ENCODE results near the gene COX7A2L. TPM values are rescaled to one million over a fixed set of nuclear protein-coding genes. Genes with fewer than 3 reads are reported as not detected.

The COX7A2L gene
- total RNA-seq, 4 donors from 2014 or later, result 46.6 to 196 (median 126) TPM

DNA sequence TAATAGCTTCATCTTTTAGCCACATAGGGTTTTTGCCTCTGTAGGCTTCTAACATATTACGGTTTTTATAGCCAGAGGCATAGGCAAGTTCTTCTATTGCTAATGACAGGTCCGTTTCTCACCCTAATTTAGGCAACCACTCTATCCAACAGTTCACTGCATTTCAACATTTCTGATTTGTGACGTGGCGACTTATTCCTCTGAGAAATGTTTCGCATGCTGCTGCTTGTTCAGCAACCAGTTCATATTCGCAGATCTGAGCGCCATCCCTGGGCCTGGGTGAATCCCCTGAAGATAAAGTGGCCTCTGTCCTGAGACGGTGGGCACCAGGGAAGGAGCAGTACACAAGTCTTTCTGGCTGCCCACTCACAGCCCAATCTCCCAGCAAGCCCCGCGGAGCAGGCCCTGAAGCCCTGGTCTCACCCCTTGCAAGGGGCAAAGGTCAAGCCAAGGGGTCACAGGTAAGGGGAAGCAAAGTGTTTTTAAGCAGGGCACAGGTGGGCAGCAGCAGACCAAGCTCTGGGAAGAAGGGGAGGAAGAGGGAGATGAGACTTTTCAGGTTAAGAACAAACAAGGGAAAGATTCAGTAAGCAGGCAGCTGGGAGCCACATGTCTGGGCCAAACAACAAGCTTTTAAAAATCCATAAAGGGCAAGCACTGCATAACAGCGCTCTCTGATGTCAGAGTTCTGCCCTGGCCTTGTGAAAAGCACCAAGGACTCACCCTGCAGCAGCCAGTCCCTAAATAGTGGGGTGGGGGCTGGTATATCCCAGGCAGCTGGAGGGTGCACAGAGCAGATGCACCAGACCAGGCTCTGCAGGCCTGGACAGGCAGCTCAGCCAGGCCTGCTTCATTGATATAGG, 10.8 kb upstream of the COX7A2L start:
- Histone ChIP-seq H3K4me3 (no peak overlapping the region), H3K9me3 (no peaks in the 10 kb centered on the region), H3K27ac (no peak overlapping the region), H3K36me3 (no peaks in the 10 kb centered on the region), H3K27me3 (no peaks in the 10 kb centered on the region), H3K4me1 (no peaks in the 10 kb centered on the region)
- intact Hi-C loops (cut with DNase I; ENCODE audit: low total_unique reads), result no loop called here
- no peak for DNase-seq
- TF ChIP-seq POLR2A (IDR thresholded peaks at IDR 0.05) (no peak), CTCF (IDR thresholded peaks at IDR 0.05) (no peak)

DNA sequence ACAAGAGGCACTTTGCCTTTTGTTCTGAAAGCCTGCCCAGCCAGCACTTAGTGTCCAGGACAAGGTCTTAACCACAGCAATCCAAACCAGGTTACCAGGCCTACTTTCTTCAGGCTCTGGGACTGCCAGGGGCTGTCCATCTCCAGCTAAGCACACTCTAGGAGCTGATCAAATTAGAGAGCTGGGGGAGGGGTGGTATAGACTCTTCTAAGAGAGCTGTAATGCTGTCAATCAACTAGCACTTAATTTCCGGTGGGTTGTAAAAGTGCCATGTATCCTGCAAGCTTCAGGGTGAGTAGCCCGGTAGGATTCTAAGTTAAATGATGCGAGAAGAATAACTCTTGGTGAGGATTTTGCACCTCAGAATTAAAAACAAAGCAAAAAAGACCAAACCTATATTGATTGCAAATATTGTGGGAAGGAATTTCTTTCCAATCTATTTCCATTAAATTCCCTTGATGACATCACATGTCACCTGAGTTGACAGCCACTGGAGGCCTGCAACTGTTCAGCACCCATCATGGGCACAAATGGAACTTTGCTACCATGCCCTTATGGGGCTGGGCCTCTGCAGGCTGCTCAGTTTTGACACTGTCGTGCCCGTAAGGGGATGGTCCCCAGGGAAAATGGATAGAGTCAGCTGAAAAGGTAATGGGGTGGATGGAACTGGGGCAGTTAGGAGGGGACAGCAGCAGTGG, 8.7 kb upstream of the COX7A2L start:
- intact Hi-C loops (cut with DNase I; ENCODE audit: low total_unique reads), result loop anchor here (10.0 kb wide), 1 partner anchor 275 kb away; no protein-coding TSS in a partner anchor
- TF ChIP-seq POLR2A (IDR thresholded peaks at IDR 0.05), result no peak
- no peak for TF ChIP-seq CTCF (IDR thresholded peaks at IDR 0.05)
- Histone ChIP-seq H3K4me3 (no peak overlapping the region), H3K27ac (no peak overlapping the region), H3K9me3 (no peaks in the 10 kb centered on the region), H3K27me3 (no peaks in the 10 kb centered on the region), H3K36me3 (no peaks in the 10 kb centered on the region), H3K4me1 (no peaks in the 10 kb centered on the region)
- DNase-seq, result no peak

DNA sequence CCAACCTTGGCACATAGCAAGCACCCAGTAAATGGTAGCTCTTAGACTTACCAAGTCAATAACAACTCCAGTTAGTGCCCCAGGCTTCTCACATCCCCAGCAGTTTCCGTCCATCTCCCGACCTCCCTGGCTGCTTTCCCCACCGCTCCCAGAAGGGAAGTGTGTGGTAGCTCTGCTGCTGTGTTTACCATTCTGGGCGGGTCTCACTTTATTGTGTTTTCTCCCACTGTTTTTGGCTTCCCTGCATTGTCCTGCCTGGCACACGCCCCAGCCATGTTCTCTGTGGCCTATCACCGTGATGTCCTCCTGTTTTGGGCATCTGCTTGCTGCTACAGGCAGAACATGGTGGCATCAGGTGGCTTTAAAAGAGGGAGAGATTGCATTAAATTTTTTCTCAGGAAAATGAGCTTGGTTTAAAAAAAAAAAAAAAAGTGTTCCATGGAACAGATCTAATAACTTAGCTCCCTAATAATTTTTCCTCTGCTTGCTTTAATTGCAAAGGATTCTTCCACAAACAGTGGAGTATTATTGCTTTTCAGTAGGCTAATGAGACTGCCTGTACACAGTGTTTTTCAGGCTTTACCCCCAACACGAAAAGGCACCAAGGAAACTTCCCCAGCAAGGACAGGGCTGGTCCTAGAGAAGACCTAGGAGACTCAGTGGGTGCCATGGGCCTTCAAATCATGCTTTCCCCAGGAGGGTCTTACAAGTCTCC, 8.0 kb upstream of the COX7A2L start:
- Histone ChIP-seq H3K4me1 (no peaks in the 10 kb centered on the region), H3K36me3 (no peaks in the 10 kb centered on the region), H3K27me3 (no peaks in the 10 kb centered on the region), H3K9me3 (no peaks in the 10 kb centered on the region), H3K4me3 (no peak overlapping the region), H3K27ac (peak overlapping the region in 1 of 2 donors; percentile 25)
- peak in 1 of 2 donors; percentile 21 for DNase-seq
- TF ChIP-seq CTCF (IDR thresholded peaks at IDR 0.05), result no peak
- no peak for TF ChIP-seq POLR2A (IDR thresholded peaks at IDR 0.05)
- intact Hi-C loops (cut with DNase I; ENCODE audit: low total_unique reads), result loop anchor here (10.0 kb wide), 1 partner anchor 274 kb away; no protein-coding TSS in a partner anchor

- no peak overlapping the region for H3K4me3 ChIP-seq
- no peak for DNase-seq
- intact Hi-C loops (cut with DNase I; ENCODE audit: low total_unique reads), result loop anchor here (10.0 kb wide), 1 partner anchor 273 kb away; no protein-coding TSS in a partner anchor
- TF ChIP-seq CTCF (IDR thresholded peaks at IDR 0.05) (no peak), POLR2A (IDR thresholded peaks at IDR 0.05) (no peak)
- H3K27me3 ChIP-seq, result no peaks in the 10 kb centered on the region
- H3K36me3 ChIP-seq, result no peaks in the 10 kb centered on the region
- H3K9me3 ChIP-seq, result no peaks in the 10 kb centered on the region
- H3K27ac ChIP-seq, result peak overlapping the region in 1 of 2 donors; percentile 25
- no peaks in the 10 kb centered on the region for H3K4me1 ChIP-seq
These were observed 6.8 kb upstream of the COX7A2L start for GRCh38 chr2:42367835-42368234.

Measured in uterus (tissue), 4 donors.